K562 (cell line): ENCODE results near the gene ZNF837. TPM values are rescaled to one million over a fixed set of nuclear protein-coding genes. Genes with fewer than 3 reads are reported as not detected.

Source experiments
- FOXJ2 ChIP-seq: fragments of 200-800 bp; sonication (Bioruptor generic); IDR thresholded peaks from 2 replicates; pipeline ENCODE4 v1.6.1; 2016; ENCODE audit warnings: missing genetic modification characterization, missing compliant biosample characterization
- GATAD2A ChIP-seq: fragments of 450-650 bp; IDR thresholded peaks from 2 replicates; pipeline ENCODE4 v1.6.1; 2017
- IRF1 ChIP-seq: sonication (generic); formaldehyde crosslinking; IDR thresholded peaks from 2 replicates; pipeline ENCODE4 v1.8.0; 2022; ENCODE audit warnings: missing genetic modification reagents, mild to moderate bottlenecking, borderline replicate concordance
- MAFG ChIP-seq: fragments of 450-650 bp; conservative IDR thresholded peaks from 2 replicates; pipeline ENCODE4 v1.6.1; 2016; ENCODE audit warnings: missing genetic modification characterization, missing compliant biosample characterization
- MCM3 ChIP-seq: fragments of 450-650 bp; IDR thresholded peaks from 2 replicates; pipeline ENCODE4 v1.6.1; 2016
- MYC ChIP-seq, 2 experiments: fragments of 250-450 bp in 1 of 2; sonication (Bioruptor Pico) in 1 of 2; IDR thresholded peaks; 2 replicates each; pipeline versions ENCODE4 v1.5.1 to v1.6.1; 2012 to 2021; ENCODE audit warnings: low read depth in 2 of 2, borderline replicate concordance in 1 of 2, improper control_type of control experiment in 1 of 2, low read length in 1 of 2, mild to moderate bottlenecking in 1 of 2, moderate library complexity in 1 of 2
- NEUROD1 ChIP-seq: fragments of 150-350 bp; IDR thresholded peaks from 2 replicates; pipeline ENCODE4 v1.6.1; 2014; ENCODE audit warnings: borderline replicate concordance, low read length, low read depth; ENCODE audit not compliant: partially characterized antibody
- NR3C1 ChIP-seq: sonication (generic); formaldehyde crosslinking; IDR thresholded peaks from 2 replicates; pipeline ENCODE4 v1.8.1; 2022; ENCODE audit warnings: missing genetic modification reagents
- RFX7 ChIP-seq: fragments of 250-450 bp; sonication (Bioruptor Pico); IDR thresholded peaks from 2 replicates; pipeline ENCODE4 v1.5.1; 2021; ENCODE audit warnings: mild to moderate bottlenecking
- SAP30 ChIP-seq: fragments of 200-600 bp; sonication (generic); IDR thresholded peaks from 2 replicates; pipeline ENCODE4 v1.6.1; 2012; ENCODE audit warnings: borderline replicate concordance, low read depth, mild to moderate bottlenecking, moderate library complexity, low read length, control low read depth, inconsistent platforms; ENCODE audit not compliant: insufficient read depth, poor library complexity, severe bottlenecking
- SLC30A9 ChIP-seq: fragments of 250-450 bp; sonication (Bioruptor Pico); IDR thresholded peaks from 2 replicates; pipeline ENCODE4 v1.8.0; 2022; ENCODE audit warnings: mild to moderate bottlenecking, moderate library complexity
- SREBF1 ChIP-seq: fragments of 150-350 bp; IDR thresholded peaks from 2 replicates; pipeline ENCODE4 v1.6.1; 2014; ENCODE audit warnings: antibody characterized with exemption, low read depth, low read length, borderline replicate concordance
- SRSF1 ChIP-seq: fragments of 200-400 bp; formaldehyde crosslinking; IDR thresholded peaks from 2 replicates; pipeline ENCODE4 v1.6.1; 2017; ENCODE audit warnings: mild to moderate bottlenecking, low read depth, low read length, moderate library complexity
- SRSF9 ChIP-seq: fragments of 200-400 bp; formaldehyde crosslinking; IDR thresholded peaks from 2 replicates; pipeline ENCODE4 v1.6.1; 2017; ENCODE audit warnings: low read depth, low read length, borderline replicate concordance
- TCF7L2 ChIP-seq: fragments of 150-350 bp; IDR thresholded peaks from 2 replicates; pipeline ENCODE4 v1.6.1; 2016; ENCODE audit warnings: low read depth, mild to moderate bottlenecking, low read length, moderate library complexity
- THRAP3 ChIP-seq: fragments of 450-650 bp; IDR thresholded peaks from 2 replicates; pipeline ENCODE4 v1.6.1; 2016; ENCODE audit warnings: mild to moderate bottlenecking, inconsistent platforms, borderline replicate concordance
- WHSC1 ChIP-seq: IDR thresholded peaks from one replicate; pipeline ENCODE4 v1.6.1; 2012; ENCODE audit warnings: low read length, control low read depth, inconsistent platforms
- ZBTB17 ChIP-seq: fragments of 450-650 bp; formaldehyde crosslinking; IDR thresholded peaks from 2 replicates; pipeline ENCODE4 v1.4.0; 2020; ENCODE audit warnings: mild to moderate bottlenecking
- ZBTB43 ChIP-seq: sonication (generic); formaldehyde crosslinking; IDR thresholded peaks from 2 replicates; pipeline ENCODE4 v1.8.0; 2023; ENCODE audit warnings: mild to moderate bottlenecking, missing genetic modification reagents
- ZNF165 ChIP-seq: fragments of 250-450 bp; sonication (Bioruptor Pico); IDR thresholded peaks from 2 replicates; pipeline ENCODE4 v1.4.0; 2020; ENCODE audit warnings: borderline replicate concordance
- ZZZ3 ChIP-seq: fragments of 450-650 bp; IDR thresholded peaks from 2 replicates; pipeline ENCODE4 v1.6.1; 2016; ENCODE audit warnings: antibody characterized with exemption, mild to moderate bottlenecking, moderate library complexity
- polyA plus RNA-seq, 8 experiments: library from polyadenylated mRNA; depleted of rRNA in 4 of 8; stranded (reverse) in 5 of 8; unstranded in 3 of 8; fragments of >200 nt; fragmentation: Nextera tagmentation in 2 of 8; fragmentation: Illumina TruSeq in 1 of 8; extraction: Ambion mirVana in 2 of 8; extraction: Trizol in 1 of 8; gene quantifications; 2 replicates each; pipeline versions ENCODE4 v1.2.1 to v1.2.3, GENCODE V29; 2011 to 2014; ENCODE audit warnings: inconsistent platforms in 1 of 8, missing spikeins in 1 of 8
- total RNA-seq, 7 experiments: library from RNA; depleted of rRNA in 6 of 7; stranded (reverse); fragments of >200 nt in 6 of 7; fragmentation: Illumina TruSeq in 2 of 7; extraction: Trizol in 2 of 7; gene quantifications; 2 replicates each; pipeline versions ENCODE4 v1.2.1 to v1.2.3, GENCODE V29; 2011 to 2021; ENCODE audit warnings: low replicate concordance in 1 of 7
- TF ChIP-seq, protein P1 (sequence below): fragments of 250-450 bp; sonication (Bioruptor Pico); IDR thresholded peaks from 2 replicates; pipeline ENCODE4 v1.5.1; 2021; ENCODE audit warnings: mild to moderate bottlenecking
- TF ChIP-seq, protein P2 (sequence below): fragments of 250-450 bp; sonication (Bioruptor Pico); IDR thresholded peaks from 2 replicates; pipeline ENCODE4 v1.8.0; 2022; ENCODE audit warnings: inconsistent platforms

The ZNF837 gene
- total and polyA plus RNA-seq, 9 of the 15 experiments (the other 6 are each of a cell fraction or from before 2014, with no cell fraction given): 0.11 to 2.1 (median 0.57) TPM; not detected in 4

DNA sequence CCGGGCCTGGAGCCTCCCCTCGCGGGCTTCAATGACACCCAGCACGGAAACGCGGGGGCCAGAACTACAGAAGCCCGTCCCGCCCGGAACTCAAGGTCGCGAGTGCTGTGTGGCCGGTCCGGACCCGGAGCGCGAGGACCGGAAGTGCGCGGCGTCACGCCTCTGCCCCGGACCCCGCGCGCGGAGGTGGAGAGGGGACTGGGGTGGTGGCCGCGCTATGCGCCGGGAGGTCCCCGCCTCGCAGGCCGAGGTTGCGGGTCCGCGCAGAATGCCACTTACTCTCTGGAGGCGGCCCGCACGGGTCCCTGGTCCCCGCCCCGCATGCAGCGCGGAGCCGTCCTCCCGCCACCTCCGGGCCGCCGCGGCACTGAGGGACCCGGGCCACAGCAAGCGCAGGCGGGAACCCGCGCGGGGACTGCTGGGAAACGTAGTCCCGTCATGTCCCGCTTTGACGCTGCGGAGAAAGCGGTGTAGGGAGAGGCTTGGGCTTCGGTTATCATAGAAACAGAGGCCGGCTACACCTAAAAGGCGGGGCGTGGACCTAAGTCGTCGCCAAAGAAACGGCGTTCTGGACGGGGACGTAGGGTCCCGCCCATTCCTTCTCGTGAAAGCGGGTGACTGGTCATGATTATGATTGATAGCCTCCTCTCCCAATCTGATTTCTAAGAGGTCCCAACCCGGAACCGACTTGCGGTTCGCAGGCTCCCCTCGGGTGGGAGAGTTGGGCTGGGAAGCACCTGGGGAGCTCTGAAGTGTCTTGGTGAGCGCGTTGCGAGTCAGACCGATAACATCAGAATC, at the start of gene ZNF837 (continued):
- 0 out of 2 replicates have a peak, but pooled peaks have one; percentile 49 for TF ChIP-seq NR3C1 (CRISPR knock-in tag)
- no peak for TF ChIP-seq MAFG (tag)
- TF ChIP-seq MYC (IDR thresholded peaks at IDR 0.05; ENCODE audit: low read depth, low read length): peak; percentile 88
- no peak for TF ChIP-seq MYC (CRISPR knock-in tag; IDR thresholded peaks at IDR 0.05; ENCODE audit: borderline replicate concordance, low read depth)
- TF ChIP-seq NEUROD1: peak; percentile 70
- no peak; the same call in 1 of the 2 replicates for TF ChIP-seq THRAP3
- TF ChIP-seq SLC30A9: no peak
- no peak for TF ChIP-seq WHSC1
- peak; percentile 97 for TF ChIP-seq FOXJ2 (tag)
- no peak for TF ChIP-seq TCF7L2
- TF ChIP-seq GATAD2A: peak; percentile 64; the same call in 1 of the 2 replicates
- no peak for TF ChIP-seq RFX7 (CRISPR knock-in tag)
- TF ChIP-seq ZBTB43 (CRISPR knock-in tag): no peak
- TF ChIP-seq, protein P1, sequence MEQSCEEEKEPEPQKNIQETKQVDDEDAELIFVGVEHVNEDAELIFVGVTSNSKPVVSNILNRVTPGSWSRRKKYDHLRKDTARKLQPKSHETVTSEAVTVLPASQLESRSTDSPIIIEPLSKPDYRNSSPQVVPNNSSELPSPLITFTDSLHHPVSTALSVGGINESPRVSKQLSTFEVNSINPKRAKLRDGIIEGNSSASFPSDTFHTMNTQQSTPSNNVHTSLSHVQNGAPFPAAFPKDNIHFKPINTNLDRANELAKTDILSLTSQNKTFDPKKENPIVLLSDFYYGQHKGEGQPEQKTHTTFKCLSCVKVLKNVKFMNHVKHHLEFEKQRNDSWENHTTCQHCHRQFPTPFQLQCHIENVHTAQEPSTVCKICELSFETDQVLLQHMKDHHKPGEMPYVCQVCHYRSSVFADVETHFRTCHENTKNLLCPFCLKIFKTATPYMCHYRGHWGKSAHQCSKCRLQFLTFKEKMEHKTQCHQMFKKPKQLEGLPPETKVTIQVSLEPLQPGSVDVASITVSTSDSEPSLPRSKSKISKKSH: no peak
- peak; percentile 51; the same call in 1 of the 2 replicates for TF ChIP-seq ZNF165 (CRISPR knock-in tag)
- TF ChIP-seq ZBTB17: peak; percentile 90
- no peak for TF ChIP-seq ZZZ3
- TF ChIP-seq, protein P2, sequence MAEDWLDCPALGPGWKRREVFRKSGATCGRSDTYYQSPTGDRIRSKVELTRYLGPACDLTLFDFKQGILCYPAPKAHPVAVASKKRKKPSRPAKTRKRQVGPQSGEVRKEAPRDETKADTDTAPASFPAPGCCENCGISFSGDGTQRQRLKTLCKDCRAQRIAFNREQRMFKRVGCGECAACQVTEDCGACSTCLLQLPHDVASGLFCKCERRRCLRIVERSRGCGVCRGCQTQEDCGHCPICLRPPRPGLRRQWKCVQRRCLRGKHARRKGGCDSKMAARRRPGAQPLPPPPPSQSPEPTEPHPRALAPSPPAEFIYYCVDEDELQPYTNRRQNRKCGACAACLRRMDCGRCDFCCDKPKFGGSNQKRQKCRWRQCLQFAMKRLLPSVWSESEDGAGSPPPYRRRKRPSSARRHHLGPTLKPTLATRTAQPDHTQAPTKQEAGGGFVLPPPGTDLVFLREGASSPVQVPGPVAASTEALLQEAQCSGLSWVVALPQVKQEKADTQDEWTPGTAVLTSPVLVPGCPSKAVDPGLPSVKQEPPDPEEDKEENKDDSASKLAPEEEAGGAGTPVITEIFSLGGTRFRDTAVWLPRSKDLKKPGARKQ (CRISPR knock-in tag): no peak
- 0 out of 2 replicates have a peak, but pooled peaks have one; percentile 14 for TF ChIP-seq SREBF1
- no peak for TF ChIP-seq IRF1
- no peak for TF ChIP-seq SRSF9
- TF ChIP-seq MCM3: no peak
- TF ChIP-seq SRSF1: no peak
- TF ChIP-seq SAP30: peak; percentile 76
